NOMO-1 treated with dmso at 0.1 percent for 144 hours (cell line): Measurements from ENCODE around the gene ARHGEF11.

Source experiments
- DNase-seq: peaks from one replicate; lab custom pipeline; 2025; ENCODE audit not compliant: unreplicated experiment; lab: John Stamatoyannopoulos, UW

Gene ARHGEF11

GRCh38 chr1:157001304-157001703, 44.2 kb downstream of the ARHGEF11 start:
- no peak for DNase-seq

GRCh38 chr1:157000686-157001085, 44.9 kb downstream of the ARHGEF11 start:
- no peak for DNase-seq

GRCh38 chr1:156999596-157000320, 45.8 kb downstream of the ARHGEF11 start:
- DNase-seq: no peak

GRCh38 chr1:156998840-156999500, 46.6 kb downstream of the ARHGEF11 start:
- DNase-seq: no peak

- no peak for DNase-seq
These were observed 47.2 kb downstream of the ARHGEF11 start for GRCh38 chr1:156998301-156998700.

GRCh38 chr1:156995412-156995811, 50.1 kb downstream of the ARHGEF11 start:
- no peak for DNase-seq

GRCh38 chr1:156994277-156994676, 51.3 kb downstream of the ARHGEF11 start:
- no peak for DNase-seq

GRCh38 chr1:156993426-156994147, 52.0 kb downstream of the ARHGEF11 start:
- no peak for DNase-seq

- DNase-seq: no peak
These were observed 53.3 kb downstream of the ARHGEF11 start for GRCh38 chr1:156992215-156992614.

GRCh38 chr1:156987715-156988114, 57.8 kb downstream of the ARHGEF11 start:
- no peak for DNase-seq

GRCh38 chr1:156980551-156980950, 65.0 kb downstream of the ARHGEF11 start:
- DNase-seq: no peak

- no peak for DNase-seq
These were observed 70.5 kb downstream of the ARHGEF11 start for GRCh38 chr1:156975084-156975483.

- DNase-seq: no peak
These were observed 72.1 kb downstream of the ARHGEF11 start for GRCh38 chr1:156973417-156973816.

- no peak for DNase-seq
These were observed 75.5 kb downstream of the ARHGEF11 start for GRCh38 chr1:156970017-156970416.

- DNase-seq: no peak
These were observed 76.0 kb downstream of the ARHGEF11 start for GRCh38 chr1:156969496-156969895.

GRCh38 chr1:156964441-156964840, 81.1 kb downstream of the ARHGEF11 start:
- no peak for DNase-seq

GRCh38 chr1:156963621-156964020, 81.9 kb downstream of the ARHGEF11 start:
- peak; percentile 72 for DNase-seq

GRCh38 chr1:156961709-156962108, 83.8 kb downstream of the ARHGEF11 start:
- DNase-seq: no peak

- no peak for DNase-seq
These were observed 85.6 kb downstream of the ARHGEF11 start for GRCh38 chr1:156959925-156960324.

- DNase-seq: no peak
These were observed 86.1 kb downstream of the ARHGEF11 start for GRCh38 chr1:156959414-156959813.

GRCh38 chr1:156958247-156958714, 87.3 kb downstream of the ARHGEF11 start:
- no peak for DNase-seq

GRCh38 chr1:156957634-156958033, 87.9 kb downstream of the ARHGEF11 start:
- no peak for DNase-seq
